HG02884 (cell line): Measurements from ENCODE around the gene MYO1F.
"Not testable (repeated sequence)": the region's sequence is repeated elsewhere in the genome, so short reads cannot be mapped to it uniquely, and the experiment has no call there.

Experiments
- ATAC-seq: cut with Tn5 transposase; IDR thresholded peaks from one replicate; pipeline ENCODE4 v1.9.1; 2021; ENCODE audit warnings: mild to moderate bottlenecking, moderate library complexity; ENCODE audit not compliant: unreplicated experiment

Gene MYO1F

GRCh38 chr19:8567522-8568172, 9.6 kb downstream of the MYO1F start:
- no peak for ATAC-seq

GRCh38 chr19:8566855-8567254, 10.4 kb downstream of the MYO1F start:
- ATAC-seq, result no peak

DNA sequence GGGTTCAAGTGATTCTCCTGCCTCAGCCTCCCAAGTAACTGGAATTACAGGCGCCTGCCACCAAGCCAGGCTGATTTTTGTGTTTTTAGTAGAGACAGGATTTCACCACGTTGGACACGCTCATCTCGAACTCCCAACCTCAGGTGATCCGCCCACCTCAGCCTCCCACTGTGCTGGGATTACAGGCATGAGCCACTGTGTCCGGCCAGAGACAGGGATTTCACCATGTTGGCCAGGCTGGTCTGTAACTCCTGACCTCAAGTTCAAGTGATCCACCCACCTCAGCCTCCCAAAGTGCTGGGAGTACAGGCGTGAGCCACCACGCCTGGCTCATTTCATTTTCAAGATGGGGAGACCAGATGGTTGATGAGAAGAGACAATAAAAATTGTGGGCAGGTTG, 12.4 kb downstream of the MYO1F start:
- not testable (repeated sequence) for ATAC-seq

GRCh38 chr19:8561075-8561764, 16.0 kb downstream of the MYO1F start:
- no peak for ATAC-seq

- ATAC-seq, result no peak
These were observed 18.9 kb downstream of the MYO1F start for GRCh38 chr19:8558325-8558724.

- no peak for ATAC-seq
These were observed 19.5 kb downstream of the MYO1F start for GRCh38 chr19:8557642-8558238.

DNA sequence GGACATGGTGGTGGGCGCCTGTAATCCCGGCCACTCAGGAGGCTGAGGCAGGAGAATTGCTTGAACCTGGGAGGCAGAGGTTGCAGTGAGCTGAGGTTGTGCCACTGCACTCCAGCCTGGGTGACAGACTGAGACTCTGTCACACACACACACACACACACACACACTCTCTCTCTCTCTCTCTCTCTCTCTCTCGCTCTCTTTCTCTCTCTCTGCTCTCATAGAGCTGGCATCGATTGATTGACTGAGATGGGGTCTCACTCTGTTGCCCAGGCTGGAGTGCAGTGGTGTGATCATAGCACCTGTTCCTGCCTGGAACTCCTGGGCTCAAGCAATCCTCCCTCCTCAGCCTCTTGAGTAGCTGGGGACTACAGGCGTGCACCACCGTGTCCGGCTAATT, 23.5 kb downstream of the MYO1F start:
- not testable (repeated sequence) for ATAC-seq

- ATAC-seq, result no peak
These were observed 24.4 kb downstream of the MYO1F start for GRCh38 chr19:8552810-8553209.

DNA sequence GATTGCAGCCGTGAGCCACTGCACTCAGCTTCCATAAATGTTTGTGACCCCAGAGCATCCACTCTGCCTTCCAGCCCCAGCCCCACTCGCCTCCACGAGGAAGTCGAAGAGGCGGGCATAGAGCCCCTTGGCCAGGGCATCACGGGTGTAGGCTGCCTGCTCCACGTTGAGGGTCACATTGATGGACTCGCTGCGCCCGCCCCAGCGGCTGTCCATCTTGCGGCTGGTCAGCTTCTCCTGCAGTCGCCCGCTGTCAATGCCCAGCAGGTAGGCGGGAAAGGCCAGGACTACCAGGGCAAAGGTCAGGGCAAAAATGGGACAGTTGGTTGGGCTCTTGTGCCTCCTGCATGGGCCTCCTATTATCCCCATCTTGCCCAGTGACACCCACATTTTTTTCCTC, 27.2 kb downstream of the MYO1F start:
- ATAC-seq, result no peak

GRCh38 chr19:8545743-8546142, 31.5 kb downstream of the MYO1F start:
- no peak for ATAC-seq

- no peak for ATAC-seq
These were observed 33.1 kb downstream of the MYO1F start for GRCh38 chr19:8544168-8544567.

GRCh38 chr19:8539621-8540149, 37.6 kb downstream of the MYO1F start:
- no peak for ATAC-seq

DNA sequence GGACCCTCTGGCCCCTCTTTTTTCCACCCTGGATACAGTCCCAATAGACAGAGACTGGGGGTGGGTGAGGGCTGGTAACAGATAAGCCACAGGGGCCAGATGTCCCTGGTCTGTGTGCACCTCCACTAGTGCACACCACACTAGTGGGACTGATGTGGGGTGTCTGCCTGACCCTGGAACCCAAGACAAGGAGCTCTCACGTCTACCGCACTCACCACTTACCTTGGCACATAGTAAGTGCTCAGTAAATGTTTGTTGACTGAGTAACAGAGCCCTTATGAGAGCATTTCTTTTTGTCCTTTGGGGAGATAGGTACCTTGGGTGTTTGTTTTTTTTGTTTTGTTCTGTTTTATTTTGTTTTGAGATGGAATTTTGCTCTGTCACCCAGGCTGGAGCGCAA, 40.1 kb downstream of the MYO1F start:
- ATAC-seq, result no peak

- ATAC-seq, result no peak
These were observed 41.0 kb downstream of the MYO1F start for GRCh38 chr19:8536282-8536681.

DNA sequence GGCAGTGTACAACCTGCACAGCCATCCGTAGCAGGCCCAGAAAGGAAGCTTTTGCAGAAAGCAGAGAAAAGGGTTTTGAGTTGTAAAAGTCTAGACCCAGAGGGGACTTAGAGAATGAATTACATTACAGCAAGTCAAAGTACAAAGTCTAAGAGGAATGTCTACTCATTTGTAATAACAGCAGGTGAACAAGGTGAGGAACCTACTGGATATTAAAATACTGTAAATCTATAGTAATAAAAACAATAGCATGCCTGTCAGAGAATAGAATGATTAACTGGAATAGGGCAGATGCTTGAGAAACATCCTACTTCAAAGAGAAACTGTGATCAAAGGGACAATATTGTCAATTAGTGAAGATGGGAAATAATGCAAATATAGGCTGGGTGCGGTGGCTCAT, 45.0 kb downstream of the MYO1F start:
- ATAC-seq, result no peak

DNA sequence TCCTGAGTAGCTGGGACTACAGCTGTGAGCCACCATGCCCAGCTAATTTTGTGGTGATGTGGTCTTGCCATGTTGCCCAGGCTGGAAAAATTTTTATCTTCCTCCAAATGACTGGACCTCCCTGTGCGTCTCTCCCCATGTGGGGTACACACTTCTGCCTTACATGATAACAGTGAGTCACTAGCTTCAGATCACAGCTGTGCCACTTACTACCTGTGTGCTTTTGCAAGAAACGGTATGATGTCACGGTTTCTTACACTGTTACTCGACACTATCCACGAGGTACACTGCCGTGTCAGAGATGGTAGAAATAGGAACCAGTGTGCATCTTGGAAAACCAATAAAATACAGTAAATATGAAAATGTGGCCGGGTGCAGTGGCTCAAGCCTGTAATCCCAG, 45.8 kb downstream of the MYO1F start:
- no peak for ATAC-seq

GRCh38 chr19:8530061-8530679, 47.1 kb downstream of the MYO1F start:
- no peak for ATAC-seq

DNA sequence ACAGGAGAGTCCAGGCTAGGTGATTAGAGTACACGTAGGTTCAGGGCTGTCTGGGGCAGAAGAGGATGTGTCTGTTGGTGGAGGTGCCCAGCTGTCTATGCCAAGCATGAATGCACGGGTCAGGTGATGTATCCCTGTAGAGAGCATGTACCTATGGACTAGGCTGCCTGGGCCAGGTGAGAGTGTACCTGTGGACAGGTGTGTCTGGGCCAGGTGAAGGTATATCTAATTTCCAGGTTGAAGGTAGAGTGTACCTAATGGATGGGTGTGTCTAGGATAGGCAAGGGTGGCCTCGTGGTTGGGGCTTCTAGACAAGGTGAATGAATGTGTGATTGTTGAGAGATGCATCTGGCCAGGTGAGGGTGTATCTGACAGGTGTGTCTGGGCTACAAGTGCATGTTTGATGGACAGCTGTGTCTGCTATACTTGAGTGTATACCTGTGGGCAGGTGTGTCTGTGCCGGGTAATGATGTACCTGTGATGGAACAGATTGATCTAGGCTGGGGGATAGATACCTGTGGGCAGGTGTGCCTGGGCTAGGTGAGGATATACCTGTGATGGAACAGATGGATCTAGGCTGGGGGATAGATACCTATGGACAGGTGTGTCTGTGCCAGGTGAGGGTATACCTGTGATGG, 47.8 kb downstream of the MYO1F start:
- ATAC-seq, result no peak

DNA sequence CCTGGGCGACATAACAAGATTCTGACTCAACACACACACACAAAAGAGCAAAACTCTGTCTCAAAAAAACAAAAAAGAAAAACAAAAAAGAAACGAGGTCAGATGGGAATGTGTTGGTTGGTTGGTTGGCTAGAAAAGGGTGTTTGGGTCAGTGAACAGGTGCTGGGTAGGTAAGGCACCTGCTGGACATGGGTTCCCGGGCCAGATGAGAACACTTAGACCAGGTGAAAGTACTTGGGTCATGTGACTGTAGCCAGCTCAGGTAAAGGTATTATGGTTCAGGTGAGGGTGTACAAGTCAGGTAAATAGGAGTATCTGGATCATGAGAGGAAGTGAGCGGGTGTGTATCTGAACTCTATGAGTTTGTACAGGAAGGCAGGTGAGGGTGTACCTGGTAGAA, 48.7 kb downstream of the MYO1F start:
- no peak for ATAC-seq

- ATAC-seq, result no peak
These were observed 50.7 kb downstream of the MYO1F start for GRCh38 chr19:8526345-8527091.

GRCh38 chr19:8525401-8525684, 51.9 kb downstream of the MYO1F start:
- ATAC-seq, result no peak
